ENCODE data around the gene ELAVL2.

The ELAVL2 gene

DNA sequence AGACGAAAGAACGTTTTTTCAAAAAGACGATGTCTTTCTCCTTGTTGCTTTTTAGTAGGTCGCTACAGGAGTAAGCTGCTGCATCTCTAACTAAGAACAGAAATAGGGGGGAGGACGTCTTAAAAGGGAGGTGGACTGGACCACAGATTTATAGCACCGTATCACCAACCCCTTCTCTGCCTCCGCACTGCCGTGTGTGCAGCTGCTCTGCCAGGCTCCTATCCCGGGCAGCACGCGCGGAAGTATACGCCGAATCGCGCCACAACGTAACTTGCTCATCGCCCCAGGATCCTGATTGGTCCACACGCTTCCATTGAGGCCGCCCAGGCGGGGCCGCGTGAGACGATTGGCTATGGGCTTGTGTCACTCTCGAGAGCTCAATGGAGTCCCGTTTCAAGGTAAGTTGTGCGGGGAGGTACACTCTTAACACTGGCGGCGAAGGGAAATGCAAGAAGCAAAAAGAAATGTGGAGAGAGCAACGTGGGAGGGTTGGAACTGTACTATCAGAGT, at the start of gene ELAVL2:
TSS of gene ELAVL2 (minus strand) at position 121 of the 510 bp plus-strand sequence. CDS start 64,006 bp downstream, outside the sequence.
- peak; percentile 66 for DNase-seq

DNA sequence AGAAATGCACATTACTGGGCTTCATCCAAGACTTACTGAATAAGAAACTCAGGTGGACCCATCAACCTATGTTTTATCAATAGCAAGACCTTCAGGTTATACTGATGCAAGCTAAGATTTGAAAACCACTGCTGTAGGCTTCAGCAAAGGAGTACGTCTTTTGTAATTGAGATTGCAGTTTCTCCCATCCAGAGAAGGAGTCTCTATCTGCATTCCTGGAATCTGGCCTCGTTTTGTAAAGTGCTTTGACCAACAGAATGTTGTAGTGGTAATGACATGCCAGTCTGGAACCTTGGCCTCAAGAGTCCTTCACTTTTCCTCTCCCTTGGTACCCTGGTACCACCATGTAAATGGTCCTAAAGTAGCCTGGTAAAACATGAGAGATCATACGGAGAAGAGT, 32.2 kb upstream of the ELAVL2 start:
- DNase-seq = no peak

DNA sequence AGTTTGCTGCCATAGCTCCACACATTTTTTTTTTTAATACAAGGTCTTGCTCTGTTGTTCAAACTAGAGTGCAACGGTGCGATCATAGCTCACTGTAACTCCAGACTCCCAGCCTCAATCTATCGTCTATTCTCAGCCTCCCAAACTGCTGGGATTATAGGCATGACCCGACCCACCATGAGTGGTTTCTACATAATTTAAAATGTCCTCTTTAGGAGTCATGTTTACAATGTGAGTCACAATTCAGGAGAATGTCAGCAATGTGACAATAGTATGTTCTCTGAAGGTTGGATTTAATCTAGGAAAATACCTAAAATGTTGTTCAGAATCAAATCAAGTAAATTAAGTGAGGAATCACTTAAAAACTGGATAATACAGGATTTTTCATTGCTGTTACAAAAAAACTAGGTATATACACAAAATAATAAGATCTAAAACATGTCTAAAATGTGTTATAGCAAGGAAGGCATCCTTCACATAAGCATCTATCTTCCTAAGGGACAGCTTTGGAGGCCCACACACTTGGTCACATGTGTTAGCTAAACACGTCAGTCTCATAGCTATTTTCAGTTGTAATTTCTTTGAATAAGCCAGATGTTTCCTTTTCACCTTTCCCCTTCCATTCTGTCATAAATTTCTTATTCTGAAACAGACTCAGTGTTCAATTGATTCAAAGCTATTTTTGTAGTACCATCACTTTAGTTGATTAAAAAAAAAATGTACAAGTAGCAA, 30.0 kb upstream of the ELAVL2 start:
- no peak for DNase-seq

DNA sequence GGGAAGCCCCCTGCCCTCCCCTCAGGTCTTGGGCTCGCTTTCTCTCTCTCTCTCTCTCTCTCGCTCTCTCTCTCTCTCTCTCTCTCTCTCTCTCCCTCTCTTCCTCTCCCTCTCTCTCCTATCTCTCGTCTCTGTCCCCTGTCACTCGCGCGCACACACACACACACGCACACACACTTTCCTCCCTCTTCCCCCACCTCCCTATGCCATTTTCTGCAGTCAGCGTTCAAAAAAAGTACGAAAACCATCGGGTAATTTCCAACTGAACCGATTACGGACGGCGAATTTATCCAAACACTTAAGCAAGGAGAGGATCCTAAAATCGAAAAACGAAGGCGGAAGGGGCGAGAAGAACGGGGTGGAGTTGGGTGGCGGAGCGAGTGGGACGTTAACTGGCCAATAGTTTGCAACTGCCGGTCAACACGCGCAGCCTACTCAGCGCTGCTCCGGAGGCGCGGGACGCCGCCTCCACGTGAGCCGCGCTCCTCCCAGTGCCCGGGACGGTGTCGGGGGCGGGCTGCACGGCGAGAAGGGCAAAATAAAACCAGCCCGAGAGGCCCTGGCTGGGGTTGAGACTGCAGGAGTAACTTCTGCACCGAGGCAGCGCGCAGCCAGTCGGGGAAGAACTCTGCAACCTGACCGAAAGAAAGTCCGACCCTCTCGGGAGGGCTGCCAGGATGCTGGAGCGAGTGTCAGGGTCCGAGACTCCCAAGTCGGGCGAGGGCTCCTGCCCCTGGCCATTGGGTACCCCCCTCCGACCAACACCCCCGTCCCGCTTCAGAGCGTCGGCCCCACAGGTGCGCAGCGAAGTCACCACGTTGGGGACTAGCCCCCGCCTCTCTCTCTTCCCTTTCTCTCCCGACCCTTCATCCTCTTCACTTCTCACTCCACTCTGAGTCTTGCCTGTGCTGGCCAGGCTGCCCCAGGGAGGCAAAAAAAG, 24.9 kb upstream of the ELAVL2 start:
- no peak for DNase-seq

DNA sequence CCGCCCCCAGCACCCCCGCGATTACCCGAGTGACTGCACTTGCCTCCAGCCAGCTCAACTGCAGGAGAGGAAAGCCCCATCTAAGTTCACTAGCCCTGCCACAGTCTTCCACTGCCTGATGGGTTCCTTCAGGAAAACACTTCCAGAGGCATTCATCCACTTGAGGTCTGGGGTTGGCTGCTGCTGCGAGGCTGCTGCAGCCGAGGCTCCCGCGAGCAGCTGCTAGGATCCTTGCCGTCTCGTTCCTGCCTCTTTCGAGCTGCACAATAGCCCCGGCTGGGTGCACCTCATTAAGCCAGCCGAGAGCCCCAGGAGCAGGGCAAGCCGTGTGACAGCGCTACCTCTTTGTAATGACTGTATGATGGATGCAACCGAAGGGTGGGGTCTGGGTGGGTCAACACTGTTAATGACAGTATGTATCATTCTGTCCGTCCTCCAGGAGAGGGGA, 24.2 kb upstream of the ELAVL2 start:
- DNase-seq = no peak

DNA sequence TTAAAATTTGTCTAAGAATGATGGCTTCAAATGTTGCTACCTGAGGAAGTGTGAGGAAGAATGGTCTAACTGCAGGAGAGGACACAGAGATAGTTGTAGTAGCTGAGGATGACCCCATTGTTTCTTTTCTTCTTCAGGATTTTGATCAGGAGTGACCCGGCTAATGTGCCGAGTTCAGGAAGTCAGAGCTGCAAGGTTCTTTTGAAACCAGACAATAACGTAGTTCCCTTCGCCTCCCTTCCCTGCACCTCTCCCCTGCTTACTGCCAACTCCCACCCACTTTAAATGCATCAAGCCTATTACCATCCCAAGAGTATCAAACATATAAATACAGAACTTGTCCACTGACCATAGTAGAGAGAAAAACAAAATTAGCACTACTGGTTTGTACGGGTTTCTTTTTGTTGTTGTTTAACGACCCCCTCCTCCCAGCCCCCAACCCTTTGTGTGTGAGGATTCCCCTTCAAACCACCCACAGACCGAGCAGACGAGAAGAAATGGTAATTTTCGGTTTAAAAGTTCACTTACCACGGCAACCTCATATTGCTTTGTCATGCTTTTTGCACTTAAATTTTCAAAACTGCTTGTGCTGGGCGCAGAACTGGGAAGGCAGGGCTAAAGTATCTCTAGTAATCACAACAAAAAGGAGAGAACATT, 23.5 kb upstream of the ELAVL2 start:
- no peak for DNase-seq

DNA sequence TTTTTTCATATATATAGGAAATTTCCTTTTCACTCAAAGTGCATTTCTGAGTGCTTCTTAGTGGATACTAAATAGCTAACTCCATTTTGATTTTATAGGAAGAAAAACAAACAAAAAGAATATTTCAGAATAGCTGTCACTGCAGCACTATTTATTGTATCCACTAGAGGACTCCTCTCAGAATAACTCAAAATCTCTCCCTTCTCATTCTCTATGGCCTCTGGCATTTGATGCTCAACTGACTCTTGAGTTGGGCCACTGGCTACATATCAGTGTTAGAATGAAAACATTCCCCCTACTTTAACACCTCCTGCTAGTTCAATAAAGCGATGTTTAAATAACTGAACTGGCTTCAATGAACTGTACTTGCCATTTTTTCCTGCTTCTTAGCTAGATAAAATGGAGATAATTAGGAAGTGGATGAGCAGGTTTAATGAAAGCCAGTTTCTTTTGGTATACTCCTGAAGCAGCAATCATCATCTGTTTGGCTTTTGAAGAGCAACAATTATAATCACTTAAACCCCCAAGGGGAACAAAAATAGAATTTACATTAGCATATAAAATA, 16.6 kb upstream of the ELAVL2 start:
- DNase-seq = no peak

DNA sequence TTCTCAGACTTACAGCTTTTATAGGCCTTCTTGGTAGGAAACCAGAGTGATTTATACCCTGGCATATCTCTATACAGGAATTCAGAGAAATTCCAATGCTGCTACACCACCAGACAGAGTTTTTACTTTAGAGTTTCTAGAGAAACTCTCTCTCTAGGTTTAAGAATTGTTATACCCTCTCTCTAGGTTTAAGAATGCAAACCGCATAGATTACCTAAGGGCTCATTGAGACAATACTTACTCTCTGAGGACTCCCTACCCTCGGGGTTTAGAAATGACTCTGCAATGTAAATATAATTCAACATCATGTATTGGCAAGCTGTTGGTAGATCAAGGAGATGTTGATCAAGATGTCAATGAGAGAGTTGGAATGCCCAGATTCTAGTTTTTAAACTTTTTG, 15.3 kb upstream of the ELAVL2 start:
- no peak for DNase-seq

DNA sequence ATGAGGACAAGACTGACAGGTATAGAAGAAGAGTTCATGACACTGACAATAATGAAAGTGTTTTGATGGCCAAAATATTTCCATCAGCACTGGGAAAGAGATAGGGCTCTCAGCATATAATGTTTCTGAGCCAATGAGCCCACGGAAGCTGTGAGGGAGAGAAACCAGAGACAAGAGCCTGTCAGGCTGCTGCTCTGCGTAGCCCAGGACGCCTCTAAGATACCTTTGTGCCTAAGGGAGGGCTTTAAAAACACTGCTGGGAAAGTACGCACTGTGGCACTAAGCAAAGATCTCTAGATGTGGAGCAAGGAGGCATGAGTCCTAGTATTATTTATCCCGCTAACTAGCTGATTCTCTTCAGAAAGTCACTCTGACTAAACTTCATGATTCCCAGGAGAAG, 11.0 kb upstream of the ELAVL2 start:
- DNase-seq = no peak

DNA sequence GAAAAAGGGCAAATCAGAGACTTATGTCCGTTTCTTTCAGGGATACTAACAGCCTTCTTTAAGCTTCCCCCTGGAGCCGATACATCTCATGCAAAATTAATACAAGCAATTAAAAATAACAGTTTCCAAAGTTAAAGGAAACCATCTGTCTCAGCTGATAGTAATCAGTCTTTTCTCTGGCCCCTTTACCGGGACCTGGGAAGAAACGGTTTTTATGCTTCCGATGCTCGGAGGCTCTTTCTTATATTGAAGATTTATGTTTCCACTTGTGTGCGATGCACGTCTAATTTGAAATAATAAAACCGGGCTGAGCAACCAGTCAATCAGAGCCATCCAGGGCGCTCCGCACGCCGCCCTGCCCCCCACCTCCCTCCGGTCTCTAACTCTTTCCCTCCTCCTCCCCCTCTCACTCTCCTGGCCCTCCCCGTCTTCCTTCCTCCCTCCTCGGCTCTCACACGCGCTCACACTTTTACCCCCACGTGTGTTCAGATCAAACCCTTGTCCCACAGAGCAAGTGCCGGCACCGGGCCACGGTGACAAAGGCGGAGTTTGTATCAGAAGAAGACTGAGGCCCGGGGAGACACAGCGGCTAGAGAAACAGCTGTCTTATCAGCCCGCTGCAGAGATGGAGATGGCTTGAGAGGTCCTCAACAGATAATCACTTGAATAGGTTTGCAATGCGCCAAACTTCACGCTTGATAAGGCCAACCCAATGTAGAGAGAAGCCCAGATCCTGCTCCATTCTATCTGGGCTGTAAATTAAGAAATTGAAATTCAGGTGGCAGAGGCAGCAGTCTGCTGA, 5.1 kb upstream of the ELAVL2 start:
- no peak for DNase-seq

DNA sequence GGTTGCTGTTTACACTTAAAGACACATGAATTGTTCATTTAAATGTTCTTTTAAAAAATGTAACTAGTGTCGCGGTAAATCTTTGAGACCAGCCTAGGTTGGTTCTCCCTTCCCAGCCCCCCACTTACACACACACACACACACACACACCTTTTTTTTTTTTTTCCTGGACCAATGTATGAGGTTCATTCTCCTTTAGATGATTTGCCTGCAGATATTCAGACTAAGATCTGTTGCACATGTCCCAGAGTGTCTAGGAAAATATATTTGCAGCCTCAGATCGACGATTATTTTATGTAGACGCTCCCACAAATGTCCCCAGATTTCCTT, 4.4 kb upstream of the ELAVL2 start:
- DNase-seq = no peak

DNA sequence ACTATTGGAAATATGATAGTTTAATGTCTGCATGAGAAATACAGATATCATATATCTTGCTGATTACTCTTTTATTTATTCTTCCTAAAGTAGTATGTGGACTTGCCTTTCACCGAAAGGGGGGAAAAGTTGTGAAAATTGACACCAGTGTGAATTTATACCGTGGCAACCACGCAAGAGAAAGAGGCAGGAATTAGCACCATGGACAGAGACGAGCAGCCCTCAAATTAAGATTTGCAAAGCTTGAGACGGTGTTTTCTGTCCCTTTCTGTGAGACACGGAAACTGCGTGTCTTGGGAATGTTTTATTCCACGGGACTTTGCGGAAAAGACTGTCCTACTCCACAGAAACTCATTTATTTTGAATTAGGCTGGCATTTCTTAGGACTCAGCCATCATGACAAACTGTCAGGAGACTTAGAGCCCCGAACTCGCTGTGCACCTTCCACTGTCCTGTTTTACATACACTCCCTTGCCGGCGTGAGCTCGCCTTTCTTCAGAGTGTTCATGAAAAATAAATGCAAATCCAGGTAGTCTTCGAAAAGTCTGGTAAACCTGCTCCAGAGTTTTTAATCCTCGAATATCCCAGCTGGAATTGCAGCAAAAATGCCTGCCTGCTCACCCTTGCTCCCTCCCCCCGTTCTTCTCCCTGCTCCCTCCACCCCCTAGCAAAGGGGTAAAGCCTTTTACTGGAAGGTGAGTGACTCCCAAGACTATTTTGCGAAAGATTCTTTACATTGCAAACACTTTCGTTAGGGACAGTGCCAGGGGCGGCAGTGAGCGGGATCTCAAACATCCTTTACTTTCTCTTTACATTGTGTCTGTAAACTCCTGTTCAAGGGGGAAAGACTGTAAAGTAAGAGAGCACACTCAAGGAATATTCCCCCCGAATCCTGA, 3.8 kb upstream of the ELAVL2 start:
- DNase-seq = no peak

DNA sequence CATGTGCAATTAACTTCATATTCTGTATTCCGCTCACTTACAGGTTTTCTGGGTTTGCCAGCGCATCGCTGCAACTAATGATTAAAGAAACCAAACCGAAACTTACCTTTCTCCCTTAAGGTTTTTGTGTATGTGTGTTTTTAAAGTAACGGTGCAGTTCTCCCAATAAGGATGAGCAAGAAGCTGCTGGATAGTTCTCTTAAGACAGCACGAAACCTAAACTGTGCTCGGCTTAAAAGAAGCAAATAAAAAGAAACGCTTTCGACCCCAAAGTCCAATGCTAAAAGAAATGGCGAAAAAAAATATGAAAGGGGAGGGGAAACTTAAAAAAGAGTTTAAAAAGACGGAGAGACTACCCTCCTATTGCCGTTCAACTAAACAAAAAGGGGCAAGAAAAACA, 340 bp downstream of the ELAVL2 start:
- DNase-seq = no peak

DNA sequence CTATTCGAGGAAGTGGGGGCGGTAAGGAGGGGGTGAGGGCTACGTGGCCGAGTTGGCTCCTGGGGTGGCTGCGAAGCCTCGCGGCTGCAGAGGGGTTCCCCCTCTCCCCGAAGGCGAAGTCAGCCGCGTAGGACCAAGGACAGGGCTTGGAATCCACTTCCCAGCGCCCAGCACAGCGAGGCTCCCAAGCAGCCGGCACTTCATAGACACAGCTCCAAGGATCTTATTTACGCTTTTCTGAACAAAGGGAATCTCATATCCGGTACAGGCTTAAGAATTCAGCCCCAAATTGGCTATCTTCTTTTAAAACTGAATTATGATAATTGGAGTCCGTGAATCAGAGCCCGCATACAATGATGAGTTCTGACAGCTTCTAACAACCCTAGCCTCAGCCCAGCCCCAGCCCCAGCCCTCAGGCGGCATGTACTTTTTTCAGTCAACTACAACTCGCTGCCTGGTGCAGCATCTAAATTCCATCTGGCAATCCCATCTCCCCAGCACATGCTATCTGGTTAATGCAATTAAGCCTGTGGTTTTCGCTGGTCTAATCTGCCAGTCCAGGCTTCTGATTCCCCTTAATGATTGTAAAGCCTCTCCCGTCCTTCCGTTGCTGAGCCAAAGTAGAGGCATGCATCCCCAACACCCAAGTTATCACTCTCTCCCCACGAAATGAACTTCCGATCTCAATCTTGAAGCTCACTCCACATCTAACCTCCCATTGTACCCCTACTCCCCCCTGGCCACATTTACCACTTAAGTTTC, 1.0 kb downstream of the ELAVL2 start:
- DNase-seq = no peak

DNA sequence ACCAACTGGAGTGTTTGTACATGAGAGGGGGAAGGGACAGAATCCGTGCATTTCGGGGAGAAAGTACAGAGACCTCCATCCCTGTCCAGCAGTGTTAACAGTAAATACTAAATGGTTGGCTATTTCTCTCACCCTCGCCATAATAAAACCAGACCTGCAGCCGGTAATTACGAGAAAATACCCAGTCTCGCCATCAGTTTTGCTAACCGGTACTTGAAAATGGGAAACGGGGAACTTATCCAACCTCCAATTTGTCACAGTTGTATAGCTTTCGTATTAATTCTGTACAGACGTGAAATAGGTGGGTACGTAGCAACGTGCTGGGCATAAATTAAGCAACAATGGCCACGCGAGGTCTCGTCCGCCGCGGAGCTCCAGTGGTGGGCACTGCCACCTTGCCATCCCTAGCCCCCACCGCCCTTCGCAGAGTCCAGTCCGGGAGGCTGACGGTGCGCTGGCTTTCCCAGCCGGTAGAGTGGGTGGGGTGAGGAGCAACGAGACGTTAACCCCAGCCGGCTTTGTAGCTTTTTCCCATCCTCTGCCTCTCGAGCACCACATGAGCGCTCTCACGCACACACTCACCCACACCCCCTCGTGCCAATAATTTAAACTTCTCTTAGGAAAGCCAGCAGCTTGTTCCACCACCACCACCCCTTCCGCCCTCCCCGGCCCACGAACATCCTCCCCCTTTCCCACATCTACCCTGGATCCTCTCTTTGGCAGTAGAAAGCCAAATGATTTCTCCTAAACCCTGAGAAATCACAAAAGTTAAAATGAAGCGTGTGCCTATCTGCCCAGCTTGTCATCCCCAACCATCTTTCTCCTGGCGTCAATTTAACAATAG, 1.8 kb downstream of the ELAVL2 start:
- no peak for DNase-seq

DNA sequence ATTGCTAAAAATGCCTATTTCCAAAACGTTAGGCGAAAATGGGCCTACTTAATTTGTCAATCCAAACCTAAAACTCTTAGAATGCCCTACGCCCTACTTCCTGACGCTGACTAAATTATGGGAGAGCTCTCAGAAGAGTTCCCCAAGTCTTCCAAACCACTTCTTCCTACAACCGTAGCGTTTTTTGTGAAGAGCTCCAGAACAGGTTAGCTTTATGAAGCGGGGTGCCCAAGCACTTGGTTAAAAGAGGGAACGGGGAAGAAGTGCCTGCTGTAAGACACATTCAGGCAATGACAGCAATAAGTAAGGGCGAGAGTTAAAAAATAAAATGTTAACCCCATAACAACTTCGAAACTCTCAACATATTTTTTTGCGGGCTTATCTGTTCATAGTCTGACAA, 2.8 kb downstream of the ELAVL2 start:
- DNase-seq = no peak

DNA sequence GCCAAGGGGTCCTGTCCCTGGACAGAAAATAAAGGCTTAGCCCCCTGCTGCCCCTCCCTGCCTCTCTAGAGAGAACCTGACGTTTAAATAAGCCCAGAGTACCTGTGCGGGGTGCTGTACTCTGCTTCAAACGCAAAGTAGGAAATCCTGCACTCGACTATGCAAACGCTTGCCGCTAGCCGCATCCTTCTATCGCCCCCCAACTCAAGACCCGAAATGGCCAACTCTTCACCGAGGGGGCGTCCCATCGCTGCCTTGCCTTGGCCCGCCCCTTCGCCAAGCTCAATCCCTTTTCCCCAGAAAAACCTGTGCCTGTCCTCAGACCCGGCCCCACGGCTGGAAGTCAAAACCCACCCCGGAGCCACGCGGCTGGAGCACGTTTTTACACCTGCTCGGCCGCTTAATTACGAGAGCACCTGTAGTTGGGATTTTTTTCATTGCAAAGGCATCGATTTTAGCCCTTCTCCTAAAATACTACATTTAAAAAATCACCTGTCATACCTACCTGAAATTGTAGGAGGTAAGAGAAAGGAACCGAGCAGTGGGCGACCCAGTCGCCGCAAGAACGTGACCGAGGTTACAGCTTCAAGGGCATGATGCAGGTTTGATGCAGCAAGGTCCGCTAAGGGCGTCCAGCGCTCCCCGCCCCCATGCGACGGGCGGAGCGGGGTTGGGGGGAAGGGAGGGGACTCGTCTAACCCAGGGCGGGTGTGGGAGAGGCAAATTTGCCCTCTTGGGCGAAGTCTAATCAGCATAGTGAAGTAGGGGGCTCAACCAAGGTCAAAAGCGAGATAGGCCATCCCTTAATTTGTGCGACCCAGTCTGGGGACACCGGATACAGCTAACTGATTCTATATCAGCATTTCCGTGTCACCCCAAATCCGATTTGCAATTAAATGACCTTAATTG, 3.5 kb downstream of the ELAVL2 start:
- no peak for DNase-seq
